ENCODE data around the gene PLXDC2.

DNA sequence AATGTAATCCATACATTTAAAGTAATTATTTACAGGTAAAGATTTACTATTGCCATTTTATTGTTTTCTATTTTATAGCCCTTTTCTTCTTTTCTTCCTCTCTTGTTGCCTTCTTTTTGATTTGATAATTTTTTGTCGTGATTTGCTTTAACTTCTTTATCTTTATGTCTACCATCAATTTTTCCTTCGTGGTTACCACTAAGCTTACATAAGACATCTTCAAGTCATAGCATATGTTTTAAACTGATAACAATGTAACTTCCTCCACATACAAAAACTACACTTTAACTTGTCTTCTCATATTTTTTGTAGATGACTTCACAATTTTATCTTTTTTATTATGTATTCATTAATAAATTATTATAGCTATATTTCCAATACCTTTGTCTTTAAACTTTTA is 316.6 kb downstream of the PLXDC2 start:
- TF ChIP-seq, protein P1, sequence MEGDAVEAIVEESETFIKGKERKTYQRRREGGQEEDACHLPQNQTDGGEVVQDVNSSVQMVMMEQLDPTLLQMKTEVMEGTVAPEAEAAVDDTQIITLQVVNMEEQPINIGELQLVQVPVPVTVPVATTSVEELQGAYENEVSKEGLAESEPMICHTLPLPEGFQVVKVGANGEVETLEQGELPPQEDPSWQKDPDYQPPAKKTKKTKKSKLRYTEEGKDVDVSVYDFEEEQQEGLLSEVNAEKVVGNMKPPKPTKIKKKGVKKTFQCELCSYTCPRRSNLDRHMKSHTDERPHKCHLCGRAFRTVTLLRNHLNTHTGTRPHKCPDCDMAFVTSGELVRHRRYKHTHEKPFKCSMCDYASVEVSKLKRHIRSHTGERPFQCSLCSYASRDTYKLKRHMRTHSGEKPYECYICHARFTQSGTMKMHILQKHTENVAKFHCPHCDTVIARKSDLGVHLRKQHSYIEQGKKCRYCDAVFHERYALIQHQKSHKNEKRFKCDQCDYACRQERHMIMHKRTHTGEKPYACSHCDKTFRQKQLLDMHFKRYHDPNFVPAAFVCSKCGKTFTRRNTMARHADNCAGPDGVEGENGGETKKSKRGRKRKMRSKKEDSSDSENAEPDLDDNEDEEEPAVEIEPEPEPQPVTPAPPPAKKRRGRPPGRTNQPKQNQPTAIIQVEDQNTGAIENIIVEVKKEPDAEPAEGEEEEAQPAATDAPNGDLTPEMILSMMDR (IDR thresholded peaks at IDR 0.05) = no peak
- no peak for TF ChIP-seq POLR2A (IDR thresholded peaks at IDR 0.05)
